MV-4-11 (cell line): ENCODE measurements around the gene TSKU.
A peak's percentile ranks its signal among the peaks of the same experiment; 100 is the strongest.
"Not testable (repeated sequence)": the region's sequence is repeated elsewhere in the genome, so short reads cannot be mapped to it uniquely, and the experiment has no call there.

Experiments
- DNase-seq: peaks from one replicate; lab custom pipeline; 2025; lab: John Stamatoyannopoulos, UW

The TSKU gene

GRCh38 chr11:76801736-76802135 lies 18.6 kb downstream of the TSKU start:
- no peak for DNase-seq

GRCh38 chr11:76802151-76802550 lies 19.0 kb downstream of the TSKU start:
- no peak for DNase-seq

- DNase-seq: no peak
Observed at GRCh38 chr11:76802621-76803020, 19.5 kb downstream of the TSKU start.

GRCh38 chr11:76803023-76803422 lies 19.9 kb downstream of the TSKU start:
- no peak for DNase-seq

- DNase-seq: peak; percentile 62
Observed at GRCh38 chr11:76803811-76804600, 20.9 kb downstream of the TSKU start.

- no peak for DNase-seq
Observed at GRCh38 chr11:76805206-76805913, 22.2 kb downstream of the TSKU start.

- DNase-seq: no peak
Observed at GRCh38 chr11:76806131-76806530, 23.0 kb downstream of the TSKU start.

- no peak for DNase-seq
Observed at GRCh38 chr11:76806608-76807205, 23.6 kb downstream of the TSKU start.

GRCh38 chr11:76807206-76807875 lies 24.2 kb downstream of the TSKU start:
- peak; percentile 41 for DNase-seq

- DNase-seq: no peak
Observed at GRCh38 chr11:76808171-76808570, 25.0 kb downstream of the TSKU start.

- no peak for DNase-seq
Observed at GRCh38 chr11:76808996-76809395, 25.8 kb downstream of the TSKU start.

GRCh38 chr11:76810151-76810853 lies 27.1 kb downstream of the TSKU start:
- DNase-seq: peak; percentile 46

GRCh38 chr11:76811259-76811658 lies 28.1 kb downstream of the TSKU start:
- DNase-seq: no peak

GRCh38 chr11:76814414-76814813 lies 31.3 kb downstream of the TSKU start:
- no peak for DNase-seq

GRCh38 chr11:76815678-76816077 lies 32.5 kb downstream of the TSKU start:
- DNase-seq: peak; percentile 17

- no peak for DNase-seq
Observed at GRCh38 chr11:76820184-76820566, 37.0 kb downstream of the TSKU start.

- DNase-seq: not testable (repeated sequence)
Observed at GRCh38 chr11:76821396-76821795, 38.2 kb downstream of the TSKU start.

GRCh38 chr11:76822406-76822805 lies 39.2 kb downstream of the TSKU start:
- DNase-seq: no peak

- peak; percentile 66 for DNase-seq
Observed at GRCh38 chr11:76823481-76824028, 40.4 kb downstream of the TSKU start.

- DNase-seq: peak; percentile 59
Observed at GRCh38 chr11:76824083-76824939, 41.2 kb downstream of the TSKU start.
